ENCODE data around the gene PLA1A. TPM values are rescaled to one million over a fixed set of nuclear protein-coding genes. Genes with fewer than 3 reads are reported as not detected.

PLA1A gene
- 0.08 TPM in 1 of 2 replicates, not detected in the other for polyA plus RNA-seq (2012; rRNA removed)
- 0.09 TPM in 1 of 2 replicates, not detected in the other for polyA plus RNA-seq (2012; cell fraction: cytosol; rRNA removed)
- polyA plus RNA-seq (2012; cell fraction: nucleus; rRNA removed), result 0.06 TPM in 1 of 2 replicates, not detected in the other

GRCh38 chr3:119597548-119598288 is at the start of gene PLA1A:
PLA1A (plus strand) TSS chr3:119597885; CDS start chr3:119597914, 29 bp downstream.
- H3K27ac ChIP-seq (ENCODE audit: low read depth in 2 of 2, low read length in 1 of 2), result no peak within 1 kb of the TSS

DNA sequence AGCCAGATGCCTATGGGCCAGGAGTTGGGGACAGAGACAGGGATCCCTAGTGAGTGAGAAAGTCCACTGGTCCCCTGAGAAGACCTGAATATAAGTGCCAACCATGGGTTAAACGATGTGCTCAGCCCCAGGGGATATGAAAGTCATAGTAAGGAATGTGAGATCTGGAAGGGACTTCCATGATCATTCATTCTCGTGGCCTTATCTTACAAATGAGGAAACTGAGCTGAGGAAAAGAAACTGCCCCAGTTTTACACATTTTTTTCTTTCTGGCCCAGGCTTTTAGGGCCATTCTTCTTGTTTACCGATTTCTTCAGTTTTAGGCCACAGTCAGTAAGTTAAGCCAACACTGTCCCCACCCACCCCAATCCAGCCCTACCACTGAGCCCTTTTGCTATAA is 49.3 kb upstream of the PLA1A start:
- DNase-seq, result no peak
- no peaks in the 10 kb centered on the region for H3K36me3 ChIP-seq (replicated peaks in 1 of 2; ENCODE audit: control insufficient read depth in 1 of 2, insufficient read depth in 2 of 2, low read length in 1 of 2)
- H3K9ac ChIP-seq, result no peak overlapping the region
- H2AFZ ChIP-seq (ENCODE audit: low read depth), result no peak overlapping the region
- H3K27ac ChIP-seq (ENCODE audit: low read depth in 2 of 2, low read length in 1 of 2), result no peak overlapping the region
- H3K79me2 ChIP-seq (ENCODE audit: insufficient read depth), result no peaks in the 10 kb centered on the region
- no peaks in the 10 kb centered on the region; a peak in 1 of 4 replicates for H3K4me1 ChIP-seq (ENCODE audit: control insufficient read depth in 1 of 2, insufficient read depth in 2 of 2, low read depth in 1 of 2, low read length in 1 of 2)
- CTCF ChIA-PET, result no interaction called here
- POLR2A ChIA-PET, result no interaction called here
- H3K4me2 ChIP-seq, result no peak overlapping the region
- H3F3A ChIP-seq (replicated peaks; ENCODE audit: insufficient read depth), result no peaks in the 10 kb centered on the region
- no peaks in the 10 kb centered on the region for H3K9me2 ChIP-seq
- TF ChIP-seq RCOR1 (IDR thresholded peaks at IDR 0.05; ENCODE audit: low read length) (no peak), FOXJ3 (CRISPR knock-in tag; IDR thresholded peaks at IDR 0.05) (no peak), GABPA (IDR thresholded peaks at IDR 0.05; ENCODE audit: low read depth) (no peak), RXRA (IDR thresholded peaks at IDR 0.05; ENCODE audit: borderline replicate concordance, low read depth) (no peak), EZH2phosphoT487 (IDR thresholded peaks at IDR 0.05; ENCODE audit: borderline replicate concordance, low read depth) (no peak), YY1 (IDR thresholded peaks at IDR 0.05; ENCODE audit: low read depth) (no peak), RFX5 (IDR thresholded peaks at IDR 0.05; ENCODE audit: low read length) (no peak), FOXM1 (IDR thresholded peaks at IDR 0.05; ENCODE audit: low read depth) (no peak), RAD21 (IDR thresholded peaks at IDR 0.05; ENCODE audit: low read length) (no peak)
- TF ChIP-seq, protein P1, sequence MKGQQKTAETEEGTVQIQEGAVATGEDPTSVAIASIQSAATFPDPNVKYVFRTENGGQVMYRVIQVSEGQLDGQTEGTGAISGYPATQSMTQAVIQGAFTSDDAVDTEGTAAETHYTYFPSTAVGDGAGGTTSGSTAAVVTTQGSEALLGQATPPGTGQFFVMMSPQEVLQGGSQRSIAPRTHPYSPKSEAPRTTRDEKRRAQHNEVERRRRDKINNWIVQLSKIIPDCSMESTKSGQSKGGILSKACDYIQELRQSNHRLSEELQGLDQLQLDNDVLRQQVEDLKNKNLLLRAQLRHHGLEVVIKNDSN (IDR thresholded peaks at IDR 0.05; ENCODE audit: borderline replicate concordance, low read depth), result no peak
- TF ChIP-seq, protein P2, sequence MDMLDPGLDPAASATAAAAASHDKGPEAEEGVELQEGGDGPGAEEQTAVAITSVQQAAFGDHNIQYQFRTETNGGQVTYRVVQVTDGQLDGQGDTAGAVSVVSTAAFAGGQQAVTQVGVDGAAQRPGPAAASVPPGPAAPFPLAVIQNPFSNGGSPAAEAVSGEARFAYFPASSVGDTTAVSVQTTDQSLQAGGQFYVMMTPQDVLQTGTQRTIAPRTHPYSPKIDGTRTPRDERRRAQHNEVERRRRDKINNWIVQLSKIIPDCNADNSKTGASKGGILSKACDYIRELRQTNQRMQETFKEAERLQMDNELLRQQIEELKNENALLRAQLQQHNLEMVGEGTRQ (IDR thresholded peaks at IDR 0.05; ENCODE audit: borderline replicate concordance, low read depth, low read length), result no peak
- 69% methylated on average over 3 of the region's 3 CpGs for WGBS (ENCODE audit: low lambda C conversion rate)
- no peaks in the 10 kb centered on the region for H3K27me3 ChIP-seq (ENCODE audit: insufficient read depth)
- H3K4me3 ChIP-seq (ENCODE audit: low read depth in 2 of 2, low read length in 1 of 2), result no peak overlapping the region
- no peaks in the 10 kb centered on the region for H3K9me3 ChIP-seq
- no peaks in the 10 kb centered on the region for H4K20me1 ChIP-seq (ENCODE audit: insufficient read depth)

More at GRCh38 chr3:119597548-119598288, at the start of gene PLA1A:
- no peaks in the 10 kb centered on the region for H3K9me2 ChIP-seq
- H4K20me1 ChIP-seq (ENCODE audit: insufficient read depth), result no peaks in the 10 kb centered on the region
- CTCF ChIA-PET, result no interaction called here
- no peak within 1 kb of the TSS for H3K4me3 ChIP-seq (ENCODE audit: low read depth in 2 of 2, low read length in 1 of 2)
- H2AFZ ChIP-seq (ENCODE audit: low read depth), result no peak within 1 kb of the TSS
- no peaks in the 10 kb centered on the region for H3K36me3 ChIP-seq (replicated peaks in 1 of 2; ENCODE audit: control insufficient read depth in 1 of 2, insufficient read depth in 2 of 2, low read length in 1 of 2)
- POLR2A ChIA-PET, result no interaction called here
- H3K4me2 ChIP-seq, result no peak within 1 kb of the TSS
- DNase-seq, result no peak
- no peaks in the 10 kb centered on the region for H3F3A ChIP-seq (replicated peaks; ENCODE audit: insufficient read depth)
- no peak within 1 kb of the TSS for H3K9ac ChIP-seq
- 79% methylated on average over 7 of the region's 7 CpGs for WGBS (ENCODE audit: low lambda C conversion rate)
- H3K79me2 ChIP-seq (ENCODE audit: insufficient read depth), result no peaks in the 10 kb centered on the region
- TF ChIP-seq GATA2 (CRISPR knock-in tag; IDR thresholded peaks at IDR 0.05), result no peak
- no peak for TF ChIP-seq RAD21 (IDR thresholded peaks at IDR 0.05; ENCODE audit: low read length)
- TF ChIP-seq MXI1 (IDR thresholded peaks at IDR 0.05; ENCODE audit: low read depth, low read length), result no peak
- no peak for TF ChIP-seq RFX5 (IDR thresholded peaks at IDR 0.05; ENCODE audit: low read length)
- no peak for TF ChIP-seq NRF1 (IDR thresholded peaks at IDR 0.05; ENCODE audit: low read depth, low read length)
- no peak for TF ChIP-seq RCOR1 (IDR thresholded peaks at IDR 0.05; ENCODE audit: low read length)
- no peaks in the 10 kb centered on the region for H3K27me3 ChIP-seq (ENCODE audit: insufficient read depth)
- peaks cover 0 to 24% of the 10 kb centered on the region in 2 experiments; a peak in 1 of 4 replicates for H3K4me1 ChIP-seq (ENCODE audit: control insufficient read depth in 1 of 2, insufficient read depth in 2 of 2, low read depth in 1 of 2, low read length in 1 of 2)
- H3K9me3 ChIP-seq, result no peaks in the 10 kb centered on the region
